HepG2 (cell line): ENCODE measurements around the gene TACC2. TPM values are rescaled to one million over a fixed set of nuclear protein-coding genes. Genes with fewer than 3 reads are reported as not detected.

ENCODE experiments used
- ATAC-seq: fragments of 200-7000 bp; cut with Tn5 transposase; 3 replicates; pipeline ENCODE4 v1.9.1; 2020; ENCODE audit warnings: mild to moderate bottlenecking, moderate library complexity
- BruUV-seq: library from RNA; stranded (reverse); fragments of 400-500 nt; replicated peaks from 2 replicates; lab custom pipeline; 2021; lab: Mats Ljungman, UMichigan
- CTCF ChIA-PET: fragments of 300-600 bp; formaldehyde crosslinking; extraction: SDS; loops from one replicate; lab custom pipeline; 2021; ENCODE audit warnings: low total read pairs, inconsistent platforms, low intra/inter-chr PET ratio; lab: Yijun Ruan, JAX
- POLR2A ChIA-PET: fragments of 350-600 bp; sonication (Branson Sonifier 250); formaldehyde crosslinking; loops from one replicate; lab custom pipeline; 2020; ENCODE audit warnings: antibody characterized with exemption, inconsistent platforms; lab: Yijun Ruan, JAX
- DNase-seq: peaks from one replicate; pipeline ENCODE4 v3.0.0-alpha.2; 2015; ENCODE audit warnings: low spot score
- FAIRE-seq: peaks from 3 replicates; lab custom pipeline; 2011; peaks lifted over from hg19 to GRCh38; lab: Jason Lieb, UNC
- H2AFZ ChIP-seq: one replicate; pipeline ENCODE4 v1.6.1; 2011; ENCODE audit warnings: low read length, inconsistent platforms
- H3K27ac ChIP-seq: fragments of 300-600 bp; 3 replicates; pipeline ENCODE4 v1.8.0; 2011; ENCODE audit warnings: mixed run types, mild to moderate bottlenecking, mixed read lengths, low read length, inconsistent platforms; ENCODE audit not compliant: insufficient read depth; ENCODE audit errors: extremely low read length
- H3K27me3 ChIP-seq, 2 experiments: fragments of 200-600 bp in 1 of 2; 2 replicates in 1 of 2; 3 replicates in 1 of 2; pipeline versions ENCODE4 v1.6.0 to v1.8.0; 2011; ENCODE audit warnings: low read length in 2 of 2, mild to moderate bottlenecking in 2 of 2, moderate library complexity in 2 of 2, inconsistent platforms in 1 of 2; ENCODE audit not compliant: insufficient read depth in 2 of 2, control insufficient read depth in 1 of 2
- H3K36me3 ChIP-seq, 2 experiments: fragments of 200-600 bp in 1 of 2; replicated peaks in 1 of 2; 2 replicates in 1 of 2; 3 replicates in 1 of 2; pipeline versions ENCODE4 v1.5.1 to v1.8.0; 2011; ENCODE audit warnings: low read length in 2 of 2, inconsistent platforms in 1 of 2; ENCODE audit not compliant: insufficient read depth in 2 of 2, control insufficient read depth in 1 of 2
- H3K4me1 ChIP-seq: 2 replicates; pipeline ENCODE4 v1.5.1; 2012; ENCODE audit warnings: low read length, inconsistent platforms; ENCODE audit not compliant: insufficient read depth
- H3K4me2 ChIP-seq: 2 replicates; pipeline ENCODE4 v1.6.0; 2011; ENCODE audit warnings: low read depth, low read length, inconsistent platforms
- H3K4me3 ChIP-seq, 3 experiments: fragments of 200-600 bp in 1 of 3; sonication (generic), shearing (Covaris generic) in 1 of 3; replicated peaks in 1 of 3; 2 replicates each; pipeline ENCODE4 v1.5.1; 2011 to 2016; ENCODE audit warnings: low read length in 3 of 3, inconsistent platforms in 2 of 3, low read depth in 2 of 3, mild to moderate bottlenecking in 2 of 3, control low read depth in 1 of 3, mixed read lengths in 1 of 3; ENCODE audit not compliant: insufficient read depth in 1 of 3
- H3K79me2 ChIP-seq: one replicate; pipeline ENCODE4 v1.6.1; 2011; ENCODE audit warnings: low read length, inconsistent platforms; ENCODE audit not compliant: insufficient read depth
- H3K9ac ChIP-seq: 2 replicates; pipeline ENCODE4 v1.6.0; 2011; ENCODE audit warnings: mild to moderate bottlenecking, low read depth, low read length, inconsistent platforms; ENCODE audit not compliant: insufficient read depth
- H3K9me3 ChIP-seq: 2 replicates; pipeline ENCODE4 v1.5.1; 2012; ENCODE audit warnings: mild to moderate bottlenecking, low read length
- H4K20me1 ChIP-seq: 2 replicates; pipeline ENCODE4 v1.6.0; 2011; ENCODE audit warnings: inconsistent platforms, mild to moderate bottlenecking, low read length, moderate library complexity; ENCODE audit not compliant: insufficient read depth
- FOXM1 ChIP-seq: sonication (generic); formaldehyde crosslinking; IDR thresholded peaks from 2 replicates; pipeline ENCODE4 v1.5.0; 2020; ENCODE audit warnings: missing genetic modification reagents
- GABPB1 ChIP-seq: IDR thresholded peaks from 2 replicates; pipeline ENCODE4 v1.6.1; 2016; ENCODE audit warnings: mild to moderate bottlenecking, missing genetic modification reagents, moderate library complexity, missing compliant biosample characterization
- KAT2B ChIP-seq: fragments of 150-350 bp; IDR thresholded peaks from 2 replicates; pipeline ENCODE4 v1.6.1; 2014; ENCODE audit warnings: low read depth, low read length, borderline replicate concordance
- MIER2 ChIP-seq: IDR thresholded peaks from 2 replicates; pipeline ENCODE4 v1.6.1; 2016; ENCODE audit warnings: missing biosample characterization, missing genetic modification reagents
- NFRKB ChIP-seq: fragments of 450-650 bp; IDR thresholded peaks from 2 replicates; pipeline ENCODE4 v1.6.1; 2017
- PRPF4 ChIP-seq: fragments of 200-400 bp; formaldehyde crosslinking; IDR thresholded peaks from 2 replicates; pipeline ENCODE4 v1.6.1; 2016; ENCODE audit warnings: low read length, low read depth; ENCODE audit not compliant: poor library complexity, severe bottlenecking
- RELA ChIP-seq: sonication (generic); formaldehyde crosslinking; IDR thresholded peaks from 2 replicates; pipeline ENCODE4 v1.4.0; 2020; ENCODE audit warnings: missing genetic modification reagents
- SMYD3 ChIP-seq: sonication (generic); formaldehyde crosslinking; IDR thresholded peaks from 2 replicates; pipeline ENCODE4 v1.8.1; 2023; ENCODE audit warnings: mild to moderate bottlenecking, missing genetic modification reagents
- TBL1XR1 ChIP-seq: fragments of 150-350 bp; IDR thresholded peaks from 2 replicates; pipeline ENCODE4 v1.6.1; 2014; ENCODE audit warnings: borderline replicate concordance, low read length; ENCODE audit not compliant: partially characterized antibody
- YEATS4 ChIP-seq: sonication (generic); formaldehyde crosslinking; IDR thresholded peaks from 2 replicates; pipeline ENCODE4 v1.4.0; 2020; ENCODE audit warnings: missing genetic modification reagents, borderline replicate concordance
- ZNF10 ChIP-seq: sonication (generic); formaldehyde crosslinking; IDR thresholded peaks from 2 replicates; pipeline ENCODE4 v1.4.0; 2020; ENCODE audit warnings: mild to moderate bottlenecking, low read depth, missing genetic modification reagents, borderline replicate concordance
- ZNF660 ChIP-seq: sonication (generic); formaldehyde crosslinking; IDR thresholded peaks from 2 replicates; pipeline ENCODE4 v1.5.1; 2020; ENCODE audit warnings: mild to moderate bottlenecking, low read depth, missing genetic modification reagents, borderline replicate concordance
- WGBS: methylation state at CpG from one replicate; pipeline ENCODE4 v1.1.6; 2017; ENCODE audit warnings: low lambda C conversion rate; 5-methylcytosine and 5-hydroxymethylcytosine counted together
- in situ Hi-C: cut with HindIII; loops from 2 replicates; pipeline ENCODE4 v1.10.0; 2017; ENCODE audit warnings: low pct_unique_long_range_greater_than_20kb; ENCODE audit not compliant: extremely low pct_ligation_motif_present
- intact Hi-C: fragments of 100-400 bp; cut with micrococcal nuclease; formaldehyde crosslinking; loops from one replicate; pipeline ENCODE4 v1.10.0; 2022; ENCODE audit not compliant: unreplicated experiment
- polyA plus RNA-seq, 8 experiments: library from polyadenylated mRNA; depleted of rRNA in 3 of 8; stranded (reverse) in 7 of 8; unstranded in 1 of 8; fragments of >200 nt; fragmentation: Illumina TruSeq in 4 of 8; extraction: Trizol in 4 of 8; gene quantifications; 2 replicates each; pipeline versions ENCODE4 v1.2.1 to v1.2.3, GENCODE V29; 2011 to 2016; ENCODE audit warnings: low read depth in 4 of 8, missing spikeins in 1 of 8, mixed read lengths in 1 of 8; ENCODE audit not compliant: insufficient read depth in 1 of 8
- total RNA-seq, 5 experiments: library from RNA; depleted of rRNA; stranded (reverse); fragments of >200 nt; fragmentation: Illumina TruSeq; extraction: Trizol; gene quantifications; 2 replicates each; pipeline ENCODE4 v1.2.3, GENCODE V29; 2016; ENCODE audit warnings: low read depth in 1 of 5

Gene TACC2
- total and polyA plus RNA-seq, 2 of the 13 experiments (the other 11 are each of a cell fraction or from before 2014, with no cell fraction given) = 11.8 to 16.0 TPM

DNA sequence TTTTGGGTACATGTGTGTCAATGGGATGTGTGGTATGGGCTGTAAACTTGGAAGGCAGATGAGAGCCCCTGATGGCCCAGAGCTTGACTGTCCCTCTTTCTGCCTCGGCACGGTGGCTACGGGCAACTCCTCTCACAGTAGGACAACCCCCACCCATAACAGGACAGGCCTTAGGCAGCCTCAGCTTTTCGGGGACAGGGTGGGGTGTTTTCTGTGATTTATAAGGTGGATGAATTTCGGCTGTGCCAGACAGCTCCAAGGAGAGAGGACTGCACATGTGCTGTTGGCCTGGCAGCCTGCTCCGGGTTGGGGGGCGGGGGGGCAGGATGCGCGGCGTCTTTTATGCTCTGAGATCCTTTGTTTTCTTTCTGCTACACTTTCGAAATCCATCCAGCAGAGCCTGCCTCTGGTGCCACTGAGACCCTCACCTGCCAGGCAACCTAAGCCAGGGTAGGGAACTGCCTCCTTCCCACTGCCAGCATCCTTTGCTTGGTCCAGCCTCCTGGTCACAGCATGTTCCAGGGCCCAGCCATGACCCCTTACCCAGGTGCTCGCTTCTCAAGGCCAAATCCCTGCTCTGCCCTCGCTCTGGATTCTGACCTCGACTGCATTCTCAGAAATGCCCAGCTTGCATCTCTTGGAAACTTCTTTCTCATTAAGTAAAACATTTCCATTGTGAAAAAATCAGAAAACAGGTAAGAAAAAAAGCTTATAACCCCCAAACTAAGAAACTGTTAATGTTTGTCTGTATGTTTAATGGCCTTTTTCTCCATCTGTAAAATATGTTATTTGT is 266.7 kb downstream of the TACC2 start:
- Histone ChIP-seq H3K4me2 (no peak overlapping the region), H2AFZ (no peak overlapping the region), H3K79me2 (no peaks in the 10 kb centered on the region), H3K4me1 (peaks cover 6% of the 10 kb centered on the region; the same call in 1 of the 2 replicates), H3K27ac (no peak overlapping the region), H3K9me3 (no peaks in the 10 kb centered on the region), H3K4me3 (no peak overlapping the region), H4K20me1 (no peaks in the 10 kb centered on the region), H3K36me3 (peaks cover 4 to 12% of the 10 kb centered on the region in 2 experiments; a peak in 4 of 5 replicates), H3K9ac (no peak overlapping the region), H3K27me3 (no peaks in the 10 kb centered on the region; a peak in 1 of 5 replicates)
- intact Hi-C loops (no loop called here), in situ Hi-C loops (no loop called here)
- CTCF ChIA-PET = no interaction called here
- WGBS = 96% methylated on average over 13 of the region's 14 CpGs
- FAIRE-seq (no peak), ATAC-seq (no peak), DNase-seq (no peak)
- TF ChIP-seq SMYD3 (CRISPR knock-in tag) (no peak), KAT2B (no peak), GABPB1 (no peak), TBL1XR1 (no peak), MIER2 (no peak), NFRKB (no peak), ZNF10 (CRISPR knock-in tag) (no peak), PRPF4 (no peak), ZNF660 (CRISPR knock-in tag) (no peak), YEATS4 (no peak), RELA (CRISPR knock-in tag) (no peak), FOXM1 (CRISPR knock-in tag) (no peak)
- BruUV-seq = no TSS peak
- POLR2A ChIA-PET = no interaction called here
